ENCODE results near the gene POLR1G.
"Not testable (repeated sequence)": the region's sequence is repeated elsewhere in the genome, so short reads cannot be mapped to it uniquely, and the experiment has no call there.

- TF ChIP-seq, protein P1, sequence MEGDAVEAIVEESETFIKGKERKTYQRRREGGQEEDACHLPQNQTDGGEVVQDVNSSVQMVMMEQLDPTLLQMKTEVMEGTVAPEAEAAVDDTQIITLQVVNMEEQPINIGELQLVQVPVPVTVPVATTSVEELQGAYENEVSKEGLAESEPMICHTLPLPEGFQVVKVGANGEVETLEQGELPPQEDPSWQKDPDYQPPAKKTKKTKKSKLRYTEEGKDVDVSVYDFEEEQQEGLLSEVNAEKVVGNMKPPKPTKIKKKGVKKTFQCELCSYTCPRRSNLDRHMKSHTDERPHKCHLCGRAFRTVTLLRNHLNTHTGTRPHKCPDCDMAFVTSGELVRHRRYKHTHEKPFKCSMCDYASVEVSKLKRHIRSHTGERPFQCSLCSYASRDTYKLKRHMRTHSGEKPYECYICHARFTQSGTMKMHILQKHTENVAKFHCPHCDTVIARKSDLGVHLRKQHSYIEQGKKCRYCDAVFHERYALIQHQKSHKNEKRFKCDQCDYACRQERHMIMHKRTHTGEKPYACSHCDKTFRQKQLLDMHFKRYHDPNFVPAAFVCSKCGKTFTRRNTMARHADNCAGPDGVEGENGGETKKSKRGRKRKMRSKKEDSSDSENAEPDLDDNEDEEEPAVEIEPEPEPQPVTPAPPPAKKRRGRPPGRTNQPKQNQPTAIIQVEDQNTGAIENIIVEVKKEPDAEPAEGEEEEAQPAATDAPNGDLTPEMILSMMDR (conservative IDR thresholded peaks at IDR 0.05; ENCODE audit: low read length): not testable (repeated sequence)
- not testable (repeated sequence) for TF ChIP-seq EZH2phosphoT487 (IDR thresholded peaks at IDR 0.05; ENCODE audit: borderline replicate concordance)
Measured at GRCh38 chr19:45410330-45410729, 3.9 kb downstream of the POLR1G start.

Data from Loucy (cell line).